A673 (cell line): ENCODE measurements around the gene ZNF514.

Experiments
- CTCF ChIP-seq: fragments of 300-800, 200-600 bp; sonication (generic); conservative IDR thresholded peaks from 2 replicates; pipeline ENCODE4 v1.5.1; 2017; ENCODE audit warnings: low read depth, mild to moderate bottlenecking, antibody characterized with exemption, low read length, moderate library complexity, mixed read lengths
- EZH2 ChIP-seq: fragments of 200-600 bp; sonication (generic); IDR thresholded peaks from 2 replicates; pipeline ENCODE4 v1.6.1; 2017; ENCODE audit warnings: borderline replicate concordance, low read depth, mild to moderate bottlenecking, mixed read lengths, antibody characterized with exemption, low read length; ENCODE audit not compliant: poor library complexity, severe bottlenecking

DNA sequence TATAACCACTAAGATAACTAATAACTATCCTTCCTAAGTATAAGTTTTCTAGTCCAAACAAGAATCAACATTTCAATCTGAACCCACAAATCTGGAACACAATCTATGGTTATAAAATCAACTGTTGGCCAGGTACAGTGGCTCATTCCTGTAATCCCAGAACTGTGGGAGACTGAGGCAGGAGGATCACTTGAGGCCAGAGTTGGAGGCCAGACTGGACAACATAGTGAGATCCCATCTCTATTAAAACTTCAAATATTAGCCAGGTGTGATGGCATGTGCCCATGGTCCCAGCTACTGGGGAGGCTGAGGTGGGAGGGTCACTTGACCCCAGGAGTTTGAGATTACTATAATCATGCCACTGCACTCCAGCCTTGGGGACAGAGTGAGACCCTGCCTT, 49.3 kb downstream of the ZNF514 start:
- no peak for TF ChIP-seq CTCF
- no peak for TF ChIP-seq EZH2
